K562 (cell line): ENCODE data around the gene TMEM107. TPM values are rescaled to one million over a fixed set of nuclear protein-coding genes. Genes with fewer than 3 reads are reported as not detected.

Experiments used
- ELF2 ChIP-seq: fragments of 250-450 bp; sonication (Bioruptor Pico); IDR thresholded peaks from 2 replicates; pipeline ENCODE4 v1.5.0; 2021; ENCODE audit warnings: mild to moderate bottlenecking
- HINFP ChIP-seq: fragments of 450-650 bp; conservative IDR thresholded peaks from 2 replicates; pipeline ENCODE4 v1.6.1; 2016; ENCODE audit warnings: missing genetic modification characterization, low read depth, mild to moderate bottlenecking, control low read depth, missing compliant biosample characterization
- HMG20B ChIP-seq: fragments of 250-450 bp; sonication (Bioruptor Pico); IDR thresholded peaks from 2 replicates; pipeline ENCODE4 v1.5.0; 2021; ENCODE audit warnings: mild to moderate bottlenecking
- MAZ ChIP-seq, 2 experiments: fragments of 450-650 bp in 1 of 2; sonication (generic) in 1 of 2; formaldehyde crosslinking; IDR thresholded peaks in 1 of 2; conservative IDR thresholded peaks in 1 of 2; 2 replicates each; pipeline versions ENCODE4 v1.4.0 to v1.5.0; 2020; ENCODE audit warnings: mild to moderate bottlenecking in 1 of 2, missing genetic modification reagents in 1 of 2
- NRF1 ChIP-seq, 2 experiments: fragments of 450-650 bp; IDR thresholded peaks in 1 of 2; conservative IDR thresholded peaks in 1 of 2; 2 replicates each; pipeline ENCODE4 v1.6.1; 2014; ENCODE audit warnings: mild to moderate bottlenecking in 2 of 2
- RBFOX2 ChIP-seq: fragments of 200-400 bp; formaldehyde crosslinking; IDR thresholded peaks from 2 replicates; pipeline ENCODE4 v1.6.1; 2017; ENCODE audit warnings: low read depth, mild to moderate bottlenecking, low read length, moderate library complexity
- REST ChIP-seq, 2 experiments: fragments of 450-650 bp; formaldehyde crosslinking in 1 of 2; IDR thresholded peaks; 2 replicates each; pipeline versions ENCODE4 v1.4.0 to v1.6.1; 2014 to 2020; ENCODE audit warnings: mild to moderate bottlenecking in 2 of 2, borderline replicate concordance in 1 of 2, low read depth in 1 of 2
- SUPT5H ChIP-seq: fragments of 450-650 bp; IDR thresholded peaks from 2 replicates; pipeline ENCODE4 v1.6.1; 2016
- TBP ChIP-seq: optimal IDR thresholded peaks from 2 replicates; pipeline ENCODE3; 2011; ENCODE audit warnings: low read depth, low read length, improper control_type of control experiment
- ZBTB33 ChIP-seq: sonication (generic); formaldehyde crosslinking; IDR thresholded peaks from 2 replicates; pipeline ENCODE4 v1.8.1; 2023; ENCODE audit warnings: mild to moderate bottlenecking, missing genetic modification reagents
- ZBTB7A ChIP-seq: IDR thresholded peaks from 2 replicates; pipeline ENCODE4 v1.6.1; 2011; ENCODE audit warnings: low read depth, mild to moderate bottlenecking, low read length, moderate library complexity, borderline replicate concordance; ENCODE audit not compliant: control insufficient read depth
- ZFX ChIP-seq: sonication (generic); formaldehyde crosslinking; IDR thresholded peaks from 2 replicates; pipeline ENCODE4 v1.8.0; 2022; ENCODE audit warnings: mild to moderate bottlenecking, missing genetic modification reagents, moderate library complexity
- ZNF280B ChIP-seq: fragments of 250-450 bp; sonication (Bioruptor Pico); IDR thresholded peaks from 2 replicates; pipeline ENCODE4 v1.5.1; 2021; ENCODE audit warnings: mild to moderate bottlenecking
- ZNF384 ChIP-seq: IDR thresholded peaks from 2 replicates; pipeline ENCODE4 v1.6.1; 2012; ENCODE audit warnings: low read depth, low read length, improper control_type of control experiment
- polyA plus RNA-seq, 8 experiments: library from polyadenylated mRNA; depleted of rRNA in 4 of 8; stranded (reverse) in 5 of 8; unstranded in 3 of 8; fragments of >200 nt; fragmentation: Nextera tagmentation in 2 of 8; fragmentation: Illumina TruSeq in 1 of 8; extraction: Ambion mirVana in 2 of 8; extraction: Trizol in 1 of 8; gene quantifications; 2 replicates each; pipeline versions ENCODE4 v1.2.1 to v1.2.3, GENCODE V29; 2011 to 2014; ENCODE audit warnings: inconsistent platforms in 1 of 8, missing spikeins in 1 of 8
- total RNA-seq, 7 experiments: library from RNA; depleted of rRNA in 6 of 7; stranded (reverse); fragments of >200 nt in 6 of 7; fragmentation: Illumina TruSeq in 2 of 7; extraction: Trizol in 2 of 7; gene quantifications; 2 replicates each; pipeline versions ENCODE4 v1.2.1 to v1.2.3, GENCODE V29; 2011 to 2021; ENCODE audit warnings: low replicate concordance in 1 of 7

Gene TMEM107
- total and polyA plus RNA-seq, 9 of the 15 experiments (the other 6 are each of a cell fraction or from before 2014, with no cell fraction given) = 7.1 to 26.2 (median 16.9) TPM

GRCh38 chr17:8126491-8127066, 49.6 kb downstream of the TMEM107 start (continued):
- TF ChIP-seq REST (IDR thresholded peaks at IDR 0.05; ENCODE audit: borderline replicate concordance) (peak; percentile 45; the same call in 1 of the 2 replicates), REST (CRISPR knock-in tag; IDR thresholded peaks at IDR 0.05; ENCODE audit: low read depth) (no peak), ZFX (CRISPR knock-in tag) (peak; percentile 32; the same call in 1 of the 2 replicates), RBFOX2 (peak; percentile 43; the same call in 1 of the 2 replicates), HINFP (tag) (peak; percentile 96), TBP (peak; percentile 16), ZNF280B (CRISPR knock-in tag) (no peak), ZNF384 (peak; percentile 69), ZBTB7A (peak; percentile 40; the same call in 1 of the 2 replicates), SUPT5H (no peak), MAZ (CRISPR knock-in tag; conservative IDR thresholded peaks at IDR 0.05 in 1 of 2, IDR thresholded peaks at IDR 0.05 in 1 of 2) (0 out of 4 replicates have a peak, but pooled peaks of 1 of the 2 experiments have one; percentile 33), NRF1 (conservative IDR thresholded peaks at IDR 0.05 in 1 of 2, IDR thresholded peaks at IDR 0.05 in 1 of 2) (peak; percentile 67 to 73), HMG20B (CRISPR knock-in tag) (no peak), ELF2 (CRISPR knock-in tag) (no peak), ZBTB33 (CRISPR knock-in tag) (no peak)
